Right lobe of liver (tissue), 6 donors: Measurements from ENCODE around the gene CCL25. TPM values are rescaled to one million over a fixed set of nuclear protein-coding genes. Genes with fewer than 3 reads are reported as not detected.

Experiments used
- ATAC-seq, 4 donors: fragments of 200-7000 bp; cut with Tn5 transposase; one replicate each; pipeline ENCODE4 v1.9.1; 2020; ENCODE audit warnings: mild to moderate bottlenecking in 4 of 4, moderate library complexity in 4 of 4
- DNase-seq, 3 donors: peaks; one replicate each; pipeline ENCODE4 v3.0.0-alpha.2; 2020
- H3K27ac ChIP-seq, 3 donors: fragments of 200-600 bp; one replicate each; pipeline ENCODE4 v1.8.0; 2022
- H3K27me3 ChIP-seq, 2 donors: fragments of 200-600 bp; one replicate each; pipeline ENCODE4 v1.8.0; 2022
- H3K36me3 ChIP-seq, 4 donors: fragments of 200-600 bp; sonication (generic) in 1 of 4; one replicate each; pipeline versions ENCODE4 v1.5.1 to v1.8.0; 2017 to 2022; ENCODE audit warnings: control low read depth in 1 of 4
- H3K4me1 ChIP-seq, 4 donors: fragments of 200-600 bp; sonication (generic) in 1 of 4; one replicate each; pipeline versions ENCODE4 v1.5.1 to v1.8.0; 2017 to 2022; ENCODE audit warnings: control low read depth in 1 of 4
- H3K4me3 ChIP-seq, 3 donors: fragments of 200-600 bp; one replicate each; pipeline ENCODE4 v1.8.0; 2022
- H3K9me3 ChIP-seq, 4 donors: fragments of 200-600 bp; sonication (generic) in 1 of 4; one replicate each; pipeline versions ENCODE4 v1.5.1 to v1.8.0; 2017 to 2022; ENCODE audit warnings: control low read depth in 1 of 4
- CTCF ChIP-seq, 4 donors: fragments of 200-600 bp in 3 of 4; fragments of 450-650 bp in 1 of 4; IDR thresholded peaks; one replicate each; pipeline versions ENCODE4 v1.5.1 to v1.8.0; 2016 to 2022; ENCODE audit warnings: antibody characterized with exemption in 4 of 4, mild to moderate bottlenecking in 2 of 4
- POLR2A ChIP-seq: fragments of 450-650 bp; IDR thresholded peaks from one replicate; pipeline ENCODE4 v1.6.1; 2017; ENCODE audit warnings: antibody characterized with exemption, mild to moderate bottlenecking
- WGBS: methylation state at CpG from one replicate; pipeline ENCODE4 v1.1.6; 2018; ENCODE audit warnings: low coverage, low lambda C conversion rate; ENCODE audit not compliant: insufficient coverage; ENCODE audit errors: missing lambda C conversion rate; 5-methylcytosine and 5-hydroxymethylcytosine counted together
- intact Hi-C, 2 donors: fragments of 100-400 bp; cut with DNase I; formaldehyde crosslinking; loops; one replicate each; pipeline versions ENCODE4 v1.11.2 to v1.14.1; 2022
- total RNA-seq, 6 experiments: library from RNA; depleted of rRNA in 2 of 6; stranded (reverse); fragments of >200 nt in 2 of 6; fragmentation: NEBNext Ultra II Directional in 3 of 6; extraction: Animal tissue kit (Norgen Biotek cat#: 25700) in 3 of 6; gene quantifications; one replicate each; pipeline versions ENCODE4 v1.1.0 to v1.2.4, GENCODE V29; 2016 to 2023
- donor health status: DM: no; HTN: yes; CAD: no.
- donor health status: DM: no; HTN: no; CAD: no.
- donor health status: DM: no; HTN: no; CAD: no.
- donor health status: DM: no; HTN: yes; CAD: no.
- donor health status: DM: no; HTN: yes; CAD: no.

CCL25 gene
- total RNA-seq, 6 experiments from 2014 or later: 0.51 TPM; not detected in 5

GRCh38 chr19:8087876-8088275 is 35.3 kb downstream of the CCL25 start:
- ATAC-seq: no peak
- Histone ChIP-seq H3K27ac (no peak overlapping the region), H3K9me3 (no peaks in the 10 kb centered on the region), H3K27me3 (no peaks in the 10 kb centered on the region), H3K4me3 (no peak overlapping the region), H3K36me3 (no peaks in the 10 kb centered on the region), H3K4me1 (no peaks in the 10 kb centered on the region)
- no peak for TF ChIP-seq CTCF (IDR thresholded peaks at IDR 0.05)
- TF ChIP-seq POLR2A: no peak
- WGBS: 100% methylated on average over 1 of the region's 15 CpGs
- no peak for DNase-seq
- intact Hi-C loops: no loop called here

DNA sequence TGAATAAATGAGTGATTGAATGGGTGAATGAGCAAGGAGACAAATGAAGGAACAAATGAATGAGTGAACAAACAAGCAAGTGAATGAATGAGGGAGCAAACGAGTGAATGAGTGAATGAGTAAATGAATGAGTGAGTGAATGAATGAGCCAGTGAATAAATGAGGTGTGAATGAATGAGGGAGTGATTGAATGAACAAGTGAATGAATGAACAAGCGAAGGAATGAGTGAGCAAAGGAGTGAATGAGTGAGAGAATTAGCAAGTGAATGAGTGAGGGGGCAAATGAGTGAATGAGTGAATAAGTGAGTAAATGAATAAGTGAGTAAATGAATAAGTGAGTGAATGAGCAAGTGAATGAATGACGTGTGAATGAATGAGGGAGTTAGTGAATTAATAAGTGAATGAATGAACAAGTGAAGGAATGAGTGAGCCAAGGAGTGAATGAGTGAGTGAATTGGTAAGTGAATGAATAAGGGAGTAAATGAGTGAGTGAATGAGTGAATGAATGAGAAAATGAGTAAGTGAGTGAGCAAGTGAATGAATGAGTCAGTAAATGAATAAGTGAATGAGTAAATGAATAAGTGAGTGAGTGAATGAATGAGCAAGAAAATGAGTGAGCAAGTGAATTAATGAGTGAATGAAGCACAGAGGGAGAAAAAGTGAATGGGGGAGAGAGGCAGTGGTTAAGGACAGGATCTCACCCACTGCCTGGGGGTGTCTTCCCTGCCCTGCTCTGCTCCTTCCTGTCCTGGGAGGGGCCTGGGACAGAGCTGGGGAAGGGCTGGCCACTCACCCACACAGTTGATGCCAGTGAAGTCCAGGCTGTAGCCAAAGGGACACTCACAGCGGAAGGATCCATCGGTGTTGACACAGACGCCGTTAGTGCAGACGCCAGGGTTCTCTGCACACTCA is 36.4 kb downstream of the CCL25 start:
- H3K4me1 ChIP-seq: no peaks in the 10 kb centered on the region
- 52% methylated on average over 3 of the region's 8 CpGs for WGBS
- H3K27ac ChIP-seq: no peak overlapping the region
- TF ChIP-seq POLR2A: no peak
- TF ChIP-seq CTCF (IDR thresholded peaks at IDR 0.05): no peak
- H3K9me3 ChIP-seq: no peaks in the 10 kb centered on the region
- ATAC-seq: no peak
- H3K4me3 ChIP-seq: no peak overlapping the region
- DNase-seq: no peak
- intact Hi-C loops: no loop called here
- no peaks in the 10 kb centered on the region for H3K36me3 ChIP-seq
- H3K27me3 ChIP-seq: no peaks in the 10 kb centered on the region

DNA sequence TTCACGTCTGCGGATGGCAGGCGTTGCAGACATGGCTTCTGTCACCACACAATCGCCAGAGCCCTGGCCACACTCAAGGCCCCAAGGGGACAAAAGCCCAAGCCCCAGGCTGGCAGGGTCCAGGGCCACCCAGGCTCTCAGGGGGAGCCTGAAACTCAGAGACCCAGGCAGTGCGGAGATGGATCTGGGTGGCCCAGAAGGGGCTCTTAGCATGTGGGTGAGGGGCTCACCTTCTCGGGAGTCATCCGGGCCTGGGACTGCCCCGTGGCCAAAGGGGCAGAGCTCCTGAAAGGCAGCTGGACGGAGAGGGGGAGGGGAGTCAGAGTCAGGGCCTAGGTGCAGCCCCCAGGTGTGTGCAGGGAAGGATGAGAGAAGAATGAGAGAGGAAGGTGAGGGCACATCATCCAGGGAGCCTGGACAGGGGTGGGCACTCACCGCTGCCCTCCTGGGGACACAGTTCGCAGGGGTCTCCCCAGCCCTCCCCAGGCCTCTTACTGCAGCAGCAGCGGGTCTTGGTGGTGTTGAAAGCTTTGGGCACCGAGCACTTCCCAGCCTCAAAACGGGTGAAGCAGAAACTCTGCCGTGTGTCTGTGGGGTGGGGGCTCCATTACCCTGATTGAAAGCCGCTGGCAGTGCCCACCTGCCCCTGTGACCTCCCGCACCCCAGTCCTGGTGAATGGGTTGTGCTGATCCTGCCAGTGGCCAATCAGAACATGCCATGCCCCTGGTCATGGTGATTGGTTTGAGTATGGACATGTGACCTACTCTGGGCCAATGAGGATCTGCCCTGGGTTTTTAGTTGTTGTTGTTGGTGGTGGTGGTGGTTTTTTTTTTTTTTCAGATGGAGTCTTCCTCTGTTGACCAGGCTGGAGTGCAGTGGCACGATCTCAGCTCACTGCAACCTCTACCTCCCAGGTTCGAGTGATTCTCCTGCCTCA is 37.4 kb downstream of the CCL25 start:
- no peak overlapping the region for H3K27ac ChIP-seq
- no peak for ATAC-seq
- no peaks in the 10 kb centered on the region for H3K4me1 ChIP-seq
- intact Hi-C loops: no loop called here
- peaks cover 0 to 1% (median 0%) of the 10 kb centered on the region in 4 donors for H3K9me3 ChIP-seq
- no peak overlapping the region for H3K4me3 ChIP-seq
- whole genome bisulfite sequencing: 48% methylated on average over 5 of the region's 19 CpGs
- TF ChIP-seq POLR2A (no peak), CTCF (IDR thresholded peaks at IDR 0.05) (no peak)
- no peaks in the 10 kb centered on the region for H3K27me3 ChIP-seq
- DNase-seq: no peak
- no peaks in the 10 kb centered on the region for H3K36me3 ChIP-seq

DNA sequence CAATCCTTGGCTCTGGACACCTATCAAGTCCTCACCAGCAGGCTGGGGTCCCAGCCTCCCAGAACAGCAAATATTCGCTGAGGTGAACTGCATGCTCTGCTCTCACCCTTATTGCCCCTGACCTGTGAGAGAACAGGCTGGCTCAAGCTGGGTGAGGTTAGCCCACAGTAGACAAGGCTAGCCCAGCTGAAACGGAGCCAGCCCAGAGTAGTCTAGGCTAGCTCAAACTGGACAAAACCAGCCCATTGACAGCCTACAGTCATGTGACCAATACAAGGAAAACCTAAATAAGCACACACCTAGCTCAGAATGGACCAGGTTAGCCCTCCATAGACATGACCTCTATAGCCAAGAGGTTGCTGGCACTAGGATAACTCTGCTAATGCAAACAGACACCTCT is 38.4 kb downstream of the CCL25 start:
- H3K36me3 ChIP-seq: no peaks in the 10 kb centered on the region
- no peak overlapping the region for H3K27ac ChIP-seq
- no CpG with 5 or more reads among the region's 2 CpGs for WGBS
- ATAC-seq (no peak), DNase-seq (no peak)
- intact Hi-C loops: no loop called here
- H3K4me1 ChIP-seq: no peaks in the 10 kb centered on the region
- H3K27me3 ChIP-seq: no peaks in the 10 kb centered on the region
- H3K9me3 ChIP-seq: peaks cover 0 to 11% (median 6%) of the 10 kb centered on the region in 4 donors
- TF ChIP-seq POLR2A: no peak
- TF ChIP-seq CTCF (IDR thresholded peaks at IDR 0.05): no peak
- H3K4me3 ChIP-seq: no peak overlapping the region
